Calu3 (cell line): ENCODE measurements around the gene UST. TPM values are rescaled to one million over a fixed set of nuclear protein-coding genes. Genes with fewer than 3 reads are reported as not detected.

ENCODE experiments used
- BruUV-seq: library from RNA; stranded (reverse); fragments of 400-500 nt; replicated peaks from 2 replicates; lab custom pipeline; 2021; lab: Mats Ljungman, UMichigan
- CTCF ChIA-PET: fragments of 300-600 bp; sonication (Branson Sonifier 250); formaldehyde crosslinking; loops from one replicate; lab custom pipeline; 2022; ENCODE audit warnings: antibody characterized with exemption; lab: Charles Lee
- DNase-seq: peaks from one replicate; pipeline ENCODE4 v3.0.0; 2022
- H3K27ac Mint-ChIP-seq: one replicate; pipeline ENCODE4 v1.8.0; 2022; ENCODE audit warnings: mixed read lengths; ENCODE audit not compliant: unreplicated experiment
- H3K27me3 Mint-ChIP-seq: one replicate; pipeline ENCODE4 v1.8.0; 2022; ENCODE audit warnings: mixed read lengths; ENCODE audit not compliant: unreplicated experiment
- H3K36me3 Mint-ChIP-seq: one replicate; pipeline ENCODE4 v1.8.0; 2022; ENCODE audit warnings: mild to moderate bottlenecking, moderate library complexity, mixed read lengths; ENCODE audit not compliant: insufficient read depth, unreplicated experiment
- H3K4me1 Mint-ChIP-seq: one replicate; pipeline ENCODE4 v1.8.0; 2022; ENCODE audit warnings: mild to moderate bottlenecking, low read depth, mixed read lengths; ENCODE audit not compliant: unreplicated experiment
- H3K4me3 Mint-ChIP-seq: one replicate; pipeline ENCODE4 v1.8.0; 2022; ENCODE audit warnings: mild to moderate bottlenecking, low read depth, moderate library complexity, mixed read lengths; ENCODE audit not compliant: unreplicated experiment
- H3K9me3 Mint-ChIP-seq: one replicate; pipeline ENCODE4 v1.8.0; 2022; ENCODE audit warnings: low read depth, mixed read lengths; ENCODE audit not compliant: unreplicated experiment
- intact Hi-C: fragments of 100-400 bp; cut with micrococcal nuclease; formaldehyde crosslinking; loops from one replicate; pipeline ENCODE4 v1.10.0; 2022; ENCODE audit not compliant: unreplicated experiment
- total RNA-seq: library from RNA; stranded (reverse); gene quantifications from 2 replicates; pipeline ENCODE4 v1.2.3, GENCODE V29; 2022
- TF ChIP-seq, protein P1 (sequence below): fragments of 200-600 bp; IDR thresholded peaks from one replicate; pipeline ENCODE4 v1.8.0; 2022; ENCODE audit warnings: antibody characterized with exemption; ENCODE audit not compliant: unreplicated experiment

The UST gene
- total RNA-seq, 1 experiment from 2014 or later, result 2.4 TPM

DNA sequence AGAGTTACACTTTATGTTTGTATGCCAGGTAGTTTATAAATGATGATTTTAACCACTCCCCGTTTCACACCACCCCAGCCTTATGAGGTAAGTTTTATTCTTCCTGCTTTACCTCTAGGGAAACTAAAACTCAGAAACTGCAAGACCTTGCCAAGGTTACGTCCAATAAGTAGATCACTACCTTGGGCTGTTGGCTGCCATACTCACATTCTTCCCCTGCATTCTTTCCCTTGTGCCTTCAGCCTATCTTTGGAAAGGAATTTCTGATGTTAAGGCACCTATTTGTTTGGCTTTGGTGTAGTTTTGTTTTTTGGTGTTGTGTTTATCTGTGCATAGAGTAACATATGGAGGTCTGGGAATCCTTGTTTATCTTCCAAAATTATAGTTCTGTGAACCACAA is 122.1 kb downstream of the UST start:
- Mint-ChIP-seq H3K4me1 (no peaks in the 10 kb centered on the region), H3K9me3 (no peaks in the 10 kb centered on the region), H3K27me3 (no peaks in the 10 kb centered on the region), H3K27ac (no peak overlapping the region), H3K4me3 (no peak overlapping the region), H3K36me3 (no peaks in the 10 kb centered on the region)
- no peak for DNase-seq
- TF ChIP-seq, protein P1, sequence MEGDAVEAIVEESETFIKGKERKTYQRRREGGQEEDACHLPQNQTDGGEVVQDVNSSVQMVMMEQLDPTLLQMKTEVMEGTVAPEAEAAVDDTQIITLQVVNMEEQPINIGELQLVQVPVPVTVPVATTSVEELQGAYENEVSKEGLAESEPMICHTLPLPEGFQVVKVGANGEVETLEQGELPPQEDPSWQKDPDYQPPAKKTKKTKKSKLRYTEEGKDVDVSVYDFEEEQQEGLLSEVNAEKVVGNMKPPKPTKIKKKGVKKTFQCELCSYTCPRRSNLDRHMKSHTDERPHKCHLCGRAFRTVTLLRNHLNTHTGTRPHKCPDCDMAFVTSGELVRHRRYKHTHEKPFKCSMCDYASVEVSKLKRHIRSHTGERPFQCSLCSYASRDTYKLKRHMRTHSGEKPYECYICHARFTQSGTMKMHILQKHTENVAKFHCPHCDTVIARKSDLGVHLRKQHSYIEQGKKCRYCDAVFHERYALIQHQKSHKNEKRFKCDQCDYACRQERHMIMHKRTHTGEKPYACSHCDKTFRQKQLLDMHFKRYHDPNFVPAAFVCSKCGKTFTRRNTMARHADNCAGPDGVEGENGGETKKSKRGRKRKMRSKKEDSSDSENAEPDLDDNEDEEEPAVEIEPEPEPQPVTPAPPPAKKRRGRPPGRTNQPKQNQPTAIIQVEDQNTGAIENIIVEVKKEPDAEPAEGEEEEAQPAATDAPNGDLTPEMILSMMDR, result no peak
- intact Hi-C loops, result no loop called here
- no TSS peak for BruUV-seq
- CTCF ChIA-PET, result no interaction called here

DNA sequence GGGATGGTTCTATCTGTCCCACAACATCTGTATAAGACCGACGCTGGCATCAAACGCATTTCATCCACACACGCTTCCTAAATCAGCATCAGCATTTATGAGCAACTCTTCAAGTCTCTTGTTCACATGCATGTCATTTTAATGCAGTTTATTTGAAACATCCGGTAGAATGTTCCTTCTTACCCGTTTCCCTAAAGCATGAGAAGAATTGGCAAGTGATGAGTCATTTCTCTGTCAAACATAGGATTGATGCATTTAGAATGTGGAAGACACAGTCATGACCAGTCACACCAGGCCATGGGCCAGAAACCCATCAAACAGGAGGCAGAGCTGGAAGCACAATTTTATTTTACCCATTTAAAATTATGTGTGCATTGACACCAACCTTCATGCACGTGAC is 122.8 kb downstream of the UST start:
- Mint-ChIP-seq H3K4me3 (no peak overlapping the region), H3K4me1 (no peaks in the 10 kb centered on the region), H3K9me3 (no peaks in the 10 kb centered on the region), H3K36me3 (no peaks in the 10 kb centered on the region), H3K27ac (no peak overlapping the region), H3K27me3 (no peaks in the 10 kb centered on the region)
- TF ChIP-seq, protein P1, result no peak
- CTCF ChIA-PET, result interaction anchor here (0.6 kb wide), 1 partner anchor 51 kb away, joined by 3 read pairs; no protein-coding TSS in a partner anchor
- intact Hi-C loops, result no loop called here
- BruUV-seq, result no TSS peak
- no peak for DNase-seq

DNA sequence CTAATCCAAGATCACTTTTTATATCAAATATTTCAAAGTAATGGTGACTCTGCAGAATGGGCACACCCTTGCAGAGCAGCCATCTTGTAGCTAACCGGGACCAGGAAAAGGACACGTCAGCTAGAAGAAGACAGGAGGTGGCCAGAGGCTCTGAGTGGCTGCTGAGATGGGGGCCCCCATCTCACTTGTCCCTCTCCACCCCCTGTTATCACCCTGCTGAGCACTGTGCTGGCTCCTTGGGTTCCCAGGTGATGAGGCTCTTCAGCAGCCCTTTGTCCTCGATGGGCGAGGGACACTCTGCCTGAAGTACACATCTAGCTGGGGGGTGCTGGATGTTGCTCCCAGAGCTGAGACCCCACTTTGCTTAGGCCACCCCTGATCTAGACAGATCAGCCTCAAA is 126.3 kb downstream of the UST start:
- DNase-seq, result no peak
- H3K9me3 Mint-ChIP-seq, result no peaks in the 10 kb centered on the region
- TF ChIP-seq, protein P1, result no peak
- no peaks in the 10 kb centered on the region for H3K27me3 Mint-ChIP-seq
- no peaks in the 10 kb centered on the region for H3K4me1 Mint-ChIP-seq
- no TSS peak for BruUV-seq
- CTCF ChIA-PET, result no interaction called here
- H3K27ac Mint-ChIP-seq, result no peak overlapping the region
- H3K36me3 Mint-ChIP-seq, result no peaks in the 10 kb centered on the region
- no peak overlapping the region for H3K4me3 Mint-ChIP-seq
- intact Hi-C loops, result no loop called here

DNA sequence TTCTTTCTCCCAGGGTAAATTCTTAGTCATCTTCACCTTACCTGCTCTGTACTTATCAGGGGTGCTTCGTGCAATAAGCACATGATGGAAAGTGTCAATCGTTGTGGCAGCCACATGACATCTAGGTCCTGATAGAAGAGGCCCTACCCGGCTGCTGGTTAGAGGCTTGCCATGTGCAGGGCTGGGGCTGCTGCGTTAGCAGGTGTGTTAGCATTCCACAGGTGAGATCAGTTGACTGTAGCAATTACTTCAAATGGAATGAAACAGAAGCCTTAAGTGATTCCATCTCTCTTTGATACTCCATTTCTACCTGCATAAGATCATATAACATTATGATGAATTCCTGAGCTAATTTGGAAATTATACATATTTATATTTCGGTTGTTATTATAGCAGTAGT is 127.0 kb downstream of the UST start:
- no TSS peak for BruUV-seq
- Mint-ChIP-seq H3K36me3 (no peaks in the 10 kb centered on the region), H3K4me1 (no peaks in the 10 kb centered on the region), H3K27me3 (no peaks in the 10 kb centered on the region), H3K27ac (no peak overlapping the region), H3K9me3 (no peaks in the 10 kb centered on the region), H3K4me3 (no peak overlapping the region)
- CTCF ChIA-PET, result no interaction called here
- intact Hi-C loops, result no loop called here
- DNase-seq, result no peak
- TF ChIP-seq, protein P1, result no peak
